IMR-90 (cell line): ENCODE data around the gene SPANXN1.

ENCODE experiments used
- CTCF ChIP-seq: conservative IDR thresholded peaks from 2 replicates; pipeline ENCODE4 v1.5.1; 2012; ENCODE audit warnings: mild to moderate bottlenecking, low read depth, low read length, improper control_type of control experiment
- POLR2A ChIP-seq: IDR thresholded peaks from 2 replicates; pipeline ENCODE4 v1.6.1; 2012; ENCODE audit warnings: mild to moderate bottlenecking, low read depth, low read length
- USF2 ChIP-seq: fragments of 150-350 bp; IDR thresholded peaks from 2 replicates; pipeline ENCODE4 v1.6.1; 2017; ENCODE audit warnings: mild to moderate bottlenecking, antibody characterized with exemption, low read length, low read depth

GRCh38 chrX:145213504-145213903 lies 33.8 kb upstream of the SPANXN1 start:
- TF ChIP-seq POLR2A (no peak), CTCF (0 out of 2 replicates have a peak, but pooled peaks have one; percentile 17), USF2 (no peak)
